HepG2 (cell line): ENCODE results near the gene C1QTNF12. TPM values are rescaled to one million over a fixed set of nuclear protein-coding genes. Genes with fewer than 3 reads are reported as not detected.

ENCODE experiments used
- HNRNPLL ChIP-seq: fragments of 200-400 bp; formaldehyde crosslinking; IDR thresholded peaks from 2 replicates; pipeline ENCODE4 v1.6.1; 2017; ENCODE audit warnings: mild to moderate bottlenecking, low read depth, low read length; ENCODE audit not compliant: poor library complexity, severe bottlenecking
- KDM3A ChIP-seq: IDR thresholded peaks from 2 replicates; pipeline ENCODE4 v1.6.1; 2018; ENCODE audit warnings: low read depth, missing compliant biosample characterization
- NFKB2 ChIP-seq: sonication (generic); formaldehyde crosslinking; IDR thresholded peaks from 2 replicates; pipeline ENCODE4 v1.4.0; 2020; ENCODE audit warnings: missing genetic modification reagents, borderline replicate concordance
- NFKBIZ ChIP-seq: IDR thresholded peaks from 2 replicates; pipeline ENCODE4 v1.6.1; 2018; ENCODE audit warnings: missing genetic modification reagents, missing compliant biosample characterization
- TBX3 ChIP-seq: fragments of 450-650 bp; IDR thresholded peaks from 2 replicates; pipeline ENCODE4 v1.6.1; 2017; ENCODE audit warnings: antibody characterized with exemption, mild to moderate bottlenecking, inconsistent platforms, borderline replicate concordance
- TCF7L2 ChIP-seq: IDR thresholded peaks from 2 replicates; pipeline ENCODE4 v1.6.1; 2011; ENCODE audit warnings: mild to moderate bottlenecking, low read depth, low read length, moderate library complexity
- ZNF225 ChIP-seq: sonication (generic); formaldehyde crosslinking; IDR thresholded peaks from 2 replicates; pipeline ENCODE4 v1.4.0; 2020; ENCODE audit warnings: mild to moderate bottlenecking, missing genetic modification reagents
- ZNF670 ChIP-seq: sonication (generic); formaldehyde crosslinking; IDR thresholded peaks from 2 replicates; pipeline ENCODE4 v1.8.0; 2022; ENCODE audit warnings: mild to moderate bottlenecking, missing genetic modification reagents, borderline replicate concordance
- ZNF674 ChIP-seq: sonication (generic); formaldehyde crosslinking; IDR thresholded peaks from 2 replicates; pipeline ENCODE4 v1.5.0; 2020; ENCODE audit warnings: low read depth, mild to moderate bottlenecking, missing genetic modification reagents
- ZNF773 ChIP-seq: sonication (generic); formaldehyde crosslinking; IDR thresholded peaks from 2 replicates; pipeline ENCODE4 v1.4.0; 2020; ENCODE audit warnings: missing genetic modification reagents, borderline replicate concordance
- ZNF883 ChIP-seq: sonication (generic); formaldehyde crosslinking; IDR thresholded peaks from 2 replicates; pipeline ENCODE4 v1.5.1; 2020; ENCODE audit warnings: mild to moderate bottlenecking, missing genetic modification reagents; ENCODE audit errors: not compliant biosample characterization
- ZSCAN21 ChIP-seq: sonication (generic); formaldehyde crosslinking; IDR thresholded peaks from 2 replicates; pipeline ENCODE4 v1.8.0; 2022; ENCODE audit warnings: mild to moderate bottlenecking, missing genetic modification reagents, moderate library complexity, borderline replicate concordance
- ZSCAN22 ChIP-seq: sonication (generic); formaldehyde crosslinking; IDR thresholded peaks from 2 replicates; pipeline ENCODE4 v1.4.0; 2020; ENCODE audit warnings: mild to moderate bottlenecking, missing genetic modification reagents
- polyA plus RNA-seq, 8 experiments: library from polyadenylated mRNA; depleted of rRNA in 3 of 8; stranded (reverse) in 7 of 8; unstranded in 1 of 8; fragments of >200 nt; fragmentation: Illumina TruSeq in 4 of 8; extraction: Trizol in 4 of 8; gene quantifications; 2 replicates each; pipeline versions ENCODE4 v1.2.1 to v1.2.3, GENCODE V29; 2011 to 2016; ENCODE audit warnings: low read depth in 4 of 8, missing spikeins in 1 of 8, mixed read lengths in 1 of 8; ENCODE audit not compliant: insufficient read depth in 1 of 8
- total RNA-seq, 5 experiments: library from RNA; depleted of rRNA; stranded (reverse); fragments of >200 nt; fragmentation: Illumina TruSeq; extraction: Trizol; gene quantifications; 2 replicates each; pipeline ENCODE4 v1.2.3, GENCODE V29; 2016; ENCODE audit warnings: low read depth in 1 of 5
- TF ChIP-seq, protein P1 (sequence below): sonication (generic); formaldehyde crosslinking; IDR thresholded peaks from 2 replicates; pipeline ENCODE4 v1.9.0; 2021; ENCODE audit warnings: missing genetic modification reagents, mild to moderate bottlenecking, borderline replicate concordance
- TF ChIP-seq, protein P2 (sequence below): sonication (generic); formaldehyde crosslinking; IDR thresholded peaks from 2 replicates; pipeline ENCODE4 v1.9.0; 2022; ENCODE audit warnings: low read depth, missing genetic modification reagents
- TF ChIP-seq, protein P3 (sequence below): sonication (generic); formaldehyde crosslinking; IDR thresholded peaks from 2 replicates; pipeline ENCODE4 v1.8.0; 2022; ENCODE audit warnings: mild to moderate bottlenecking, missing genetic modification reagents, borderline replicate concordance
- TF ChIP-seq, protein P4 (sequence below): sonication (generic); formaldehyde crosslinking; IDR thresholded peaks from 2 replicates; pipeline ENCODE4 v1.5.0; 2020; ENCODE audit warnings: missing genetic modification reagents
- TF ChIP-seq, protein P5 (sequence below): sonication (generic); formaldehyde crosslinking; IDR thresholded peaks from 2 replicates; pipeline ENCODE4 v1.5.1; 2020; ENCODE audit warnings: missing genetic modification reagents, mild to moderate bottlenecking, borderline replicate concordance
- TF ChIP-seq, protein P6 (sequence below): IDR thresholded peaks from 2 replicates; pipeline ENCODE4 v1.6.1; 2016; ENCODE audit warnings: mild to moderate bottlenecking, missing biosample characterization, missing genetic modification reagents

Gene C1QTNF12
- total and polyA plus RNA-seq, 2 of the 13 experiments (the other 11 are each of a cell fraction or from before 2014, with no cell fraction given) = 0.18 to 0.64 TPM

DNA sequence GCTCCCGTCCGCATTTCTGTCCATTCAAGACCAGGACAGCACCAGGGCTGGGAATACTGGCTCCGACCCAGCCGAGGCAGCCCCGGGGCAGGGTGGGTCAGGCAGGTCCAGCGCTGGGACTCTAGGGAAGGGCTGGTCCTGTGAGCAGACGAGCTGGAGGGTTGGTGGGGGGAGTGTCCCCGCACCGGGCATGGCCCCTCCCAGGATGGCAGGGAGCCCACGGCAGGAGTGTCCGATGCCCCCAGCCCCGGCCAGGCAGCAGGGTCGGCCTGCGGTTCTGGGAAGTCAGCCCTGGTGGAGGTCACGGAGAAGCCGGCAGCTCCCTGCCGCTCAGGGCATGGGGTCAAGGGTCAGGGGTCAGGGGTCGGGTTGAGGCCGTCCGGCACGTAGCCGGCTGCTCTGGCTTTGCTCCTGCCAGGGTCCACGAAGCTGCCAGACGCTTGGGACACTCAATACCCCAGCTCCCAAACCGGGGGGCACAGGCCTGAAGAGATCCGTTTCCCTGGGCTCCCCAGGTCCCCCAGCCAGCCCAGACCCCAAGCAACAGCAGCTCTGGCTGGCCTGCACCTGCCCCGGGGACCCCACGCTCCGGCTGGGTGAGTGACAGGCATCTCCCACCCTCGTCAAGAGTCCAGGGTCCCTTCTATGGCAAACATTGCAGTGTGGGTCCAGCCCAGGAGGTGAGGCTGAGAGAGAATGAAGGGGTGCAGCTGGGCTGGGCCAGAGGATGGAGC, 6.7 kb downstream of the C1QTNF12 start (continued):
- TF ChIP-seq, protein P1, sequence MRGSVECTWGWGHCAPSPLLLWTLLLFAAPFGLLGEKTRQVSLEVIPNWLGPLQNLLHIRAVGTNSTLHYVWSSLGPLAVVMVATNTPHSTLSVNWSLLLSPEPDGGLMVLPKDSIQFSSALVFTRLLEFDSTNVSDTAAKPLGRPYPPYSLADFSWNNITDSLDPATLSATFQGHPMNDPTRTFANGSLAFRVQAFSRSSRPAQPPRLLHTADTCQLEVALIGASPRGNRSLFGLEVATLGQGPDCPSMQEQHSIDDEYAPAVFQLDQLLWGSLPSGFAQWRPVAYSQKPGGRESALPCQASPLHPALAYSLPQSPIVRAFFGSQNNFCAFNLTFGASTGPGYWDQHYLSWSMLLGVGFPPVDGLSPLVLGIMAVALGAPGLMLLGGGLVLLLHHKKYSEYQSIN (CRISPR knock-in tag) = no peak
- TF ChIP-seq ZNF773 (CRISPR knock-in tag) (0 out of 2 replicates have a peak, but pooled peaks have one; percentile 13), ZNF670 (CRISPR knock-in tag) (no peak), HNRNPLL (no peak), ZNF674 (CRISPR knock-in tag) (no peak), NFKB2 (no peak), ZNF225 (CRISPR knock-in tag) (no peak), KDM3A (no peak; the same call in 1 of the 2 replicates), NFKBIZ (CRISPR knock-in tag) (no peak), ZSCAN21 (no peak), ZSCAN22 (CRISPR knock-in tag) (no peak), TCF7L2 (no peak), TBX3 (no peak), ZNF883 (no peak)
- TF ChIP-seq, protein P2, sequence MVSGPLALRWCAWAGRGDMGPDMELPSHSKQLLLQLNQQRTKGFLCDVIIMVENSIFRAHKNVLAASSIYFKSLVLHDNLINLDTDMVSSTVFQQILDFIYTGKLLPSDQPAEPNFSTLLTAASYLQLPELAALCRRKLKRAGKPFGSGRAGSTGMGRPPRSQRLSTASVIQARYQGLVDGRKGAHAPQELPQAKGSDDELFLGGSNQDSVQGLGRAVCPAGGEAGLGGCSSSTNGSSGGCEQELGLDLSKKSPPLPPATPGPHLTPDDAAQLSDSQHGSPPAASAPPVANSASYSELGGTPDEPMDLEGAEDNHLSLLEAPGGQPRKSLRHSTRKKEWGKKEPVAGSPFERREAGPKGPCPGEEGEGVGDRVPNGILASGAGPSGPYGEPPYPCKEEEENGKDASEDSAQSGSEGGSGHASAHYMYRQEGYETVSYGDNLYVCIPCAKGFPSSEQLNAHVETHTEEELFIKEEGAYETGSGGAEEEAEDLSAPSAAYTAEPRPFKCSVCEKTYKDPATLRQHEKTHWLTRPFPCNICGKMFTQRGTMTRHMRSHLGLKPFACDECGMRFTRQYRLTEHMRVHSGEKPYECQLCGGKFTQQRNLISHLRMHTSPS (CRISPR knock-in tag) = peak; percentile 94
- TF ChIP-seq, protein P3, sequence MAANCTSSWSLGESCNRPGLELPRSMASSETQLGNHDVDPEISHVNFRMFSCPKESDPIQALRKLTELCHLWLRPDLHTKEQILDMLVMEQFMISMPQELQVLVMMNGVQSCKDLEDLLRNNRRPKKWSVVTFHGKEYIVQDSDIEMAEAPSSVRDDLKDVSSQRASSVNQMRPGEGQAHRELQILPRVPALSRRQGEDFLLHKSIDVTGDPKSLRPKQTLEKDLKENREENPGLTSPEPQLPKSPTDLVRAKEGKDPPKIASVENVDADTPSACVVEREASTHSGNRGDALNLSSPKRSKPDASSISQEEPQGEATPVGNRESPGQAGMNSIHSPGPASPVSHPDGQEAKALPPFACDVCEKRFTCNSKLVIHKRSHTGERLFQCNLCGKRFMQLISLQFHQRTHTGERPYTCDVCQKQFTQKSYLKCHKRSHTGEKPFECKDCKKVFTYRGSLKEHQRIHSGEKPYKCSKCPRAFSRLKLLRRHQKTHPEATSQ (CRISPR knock-in tag) = no peak
- TF ChIP-seq, protein P4, sequence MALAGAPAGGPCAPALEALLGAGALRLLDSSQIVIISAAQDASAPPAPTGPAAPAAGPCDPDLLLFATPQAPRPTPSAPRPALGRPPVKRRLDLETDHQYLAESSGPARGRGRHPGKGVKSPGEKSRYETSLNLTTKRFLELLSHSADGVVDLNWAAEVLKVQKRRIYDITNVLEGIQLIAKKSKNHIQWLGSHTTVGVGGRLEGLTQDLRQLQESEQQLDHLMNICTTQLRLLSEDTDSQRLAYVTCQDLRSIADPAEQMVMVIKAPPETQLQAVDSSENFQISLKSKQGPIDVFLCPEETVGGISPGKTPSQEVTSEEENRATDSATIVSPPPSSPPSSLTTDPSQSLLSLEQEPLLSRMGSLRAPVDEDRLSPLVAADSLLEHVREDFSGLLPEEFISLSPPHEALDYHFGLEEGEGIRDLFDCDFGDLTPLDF (CRISPR knock-in tag) = no peak
- TF ChIP-seq, protein P5, sequence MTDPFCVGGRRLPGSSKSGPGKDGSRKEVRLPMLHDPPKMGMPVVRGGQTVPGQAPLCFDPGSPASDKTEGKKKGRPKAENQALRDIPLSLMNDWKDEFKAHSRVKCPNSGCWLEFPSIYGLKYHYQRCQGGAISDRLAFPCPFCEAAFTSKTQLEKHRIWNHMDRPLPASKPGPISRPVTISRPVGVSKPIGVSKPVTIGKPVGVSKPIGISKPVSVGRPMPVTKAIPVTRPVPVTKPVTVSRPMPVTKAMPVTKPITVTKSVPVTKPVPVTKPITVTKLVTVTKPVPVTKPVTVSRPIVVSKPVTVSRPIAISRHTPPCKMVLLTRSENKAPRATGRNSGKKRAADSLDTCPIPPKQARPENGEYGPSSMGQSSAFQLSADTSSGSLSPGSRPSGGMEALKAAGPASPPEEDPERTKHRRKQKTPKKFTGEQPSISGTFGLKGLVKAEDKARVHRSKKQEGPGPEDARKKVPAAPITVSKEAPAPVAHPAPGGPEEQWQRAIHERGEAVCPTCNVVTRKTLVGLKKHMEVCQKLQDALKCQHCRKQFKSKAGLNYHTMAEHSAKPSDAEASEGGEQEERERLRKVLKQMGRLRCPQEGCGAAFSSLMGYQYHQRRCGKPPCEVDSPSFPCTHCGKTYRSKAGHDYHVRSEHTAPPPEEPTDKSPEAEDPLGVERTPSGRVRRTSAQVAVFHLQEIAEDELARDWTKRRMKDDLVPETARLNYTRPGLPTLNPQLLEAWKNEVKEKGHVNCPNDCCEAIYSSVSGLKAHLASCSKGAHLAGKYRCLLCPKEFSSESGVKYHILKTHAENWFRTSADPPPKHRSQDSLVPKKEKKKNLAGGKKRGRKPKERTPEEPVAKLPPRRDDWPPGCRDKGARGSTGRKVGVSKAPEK = no peak
- TF ChIP-seq, protein P6, sequence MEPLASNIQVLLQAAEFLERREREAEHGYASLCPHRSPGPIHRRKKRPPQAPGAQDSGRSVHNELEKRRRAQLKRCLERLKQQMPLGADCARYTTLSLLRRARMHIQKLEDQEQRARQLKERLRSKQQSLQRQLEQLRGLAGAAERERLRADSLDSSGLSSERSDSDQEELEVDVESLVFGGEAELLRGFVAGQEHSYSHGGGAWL (CRISPR knock-in tag) = no peak
